Neural cell (in vitro differentiated cells): ENCODE measurements around the gene DNAJB9.

Experiments
- CTCF ChIP-seq: fragments of 450-650 bp; IDR thresholded peaks from 2 replicates; pipeline ENCODE4 v1.5.1; 2014; ENCODE audit warnings: antibody characterized with exemption, mild to moderate bottlenecking, moderate library complexity; ENCODE audit not compliant: poor library complexity, severe bottlenecking
- POLR2AphosphoS5 ChIP-seq: IDR thresholded peaks from 2 replicates; pipeline ENCODE4 v1.6.1; 2012

- TF ChIP-seq CTCF: no peak
- no peak for TF ChIP-seq POLR2AphosphoS5
These were observed 2.8 kb downstream of the DNAJB9 start for GRCh38 chr7:108572480-108572879.
